K562 (cell line): Measurements from ENCODE around the gene LMBR1L. TPM values are rescaled to one million over a fixed set of nuclear protein-coding genes. Genes with fewer than 3 reads are reported as not detected.

Source experiments
- CBX2 ChIP-seq: fragments of 200-600 bp; sonication (generic); IDR thresholded peaks from one replicate; pipeline ENCODE4 v1.6.1; 2012; ENCODE audit warnings: mild to moderate bottlenecking, low read length, inconsistent platforms; ENCODE audit not compliant: insufficient read depth, poor library complexity, severe bottlenecking
- CEBPB ChIP-seq: fragments of 450-650 bp; IDR thresholded peaks from 2 replicates; pipeline ENCODE4 v1.6.1; 2016; ENCODE audit warnings: missing genetic modification characterization, missing compliant biosample characterization
- CHD1 ChIP-seq: fragments of 200-600 bp; sonication (generic); IDR thresholded peaks from one replicate; pipeline ENCODE4 v1.6.1; 2012; ENCODE audit warnings: mild to moderate bottlenecking, moderate library complexity, low read length, inconsistent platforms
- ESRRB ChIP-seq: fragments of 250-450 bp; sonication (Bioruptor Pico); IDR thresholded peaks from 2 replicates; pipeline ENCODE4 v1.5.0; 2020; ENCODE audit warnings: mild to moderate bottlenecking, moderate library complexity, borderline replicate concordance
- FOXJ3 ChIP-seq: sonication (generic); formaldehyde crosslinking; IDR thresholded peaks from 2 replicates; pipeline ENCODE4 v1.4.0; 2020; ENCODE audit warnings: mild to moderate bottlenecking, missing genetic modification reagents
- FOXK2 ChIP-seq, 2 experiments: fragments of 450-650 bp; IDR thresholded peaks in 1 of 2; conservative IDR thresholded peaks in 1 of 2; 2 replicates each; pipeline ENCODE4 v1.6.1; 2016; ENCODE audit warnings: low read depth in 2 of 2, mild to moderate bottlenecking in 1 of 2
- FOXP4 ChIP-seq: sonication (generic); formaldehyde crosslinking; IDR thresholded peaks from 2 replicates; pipeline ENCODE4 v1.8.0; 2022; ENCODE audit warnings: mild to moderate bottlenecking, missing genetic modification reagents, borderline replicate concordance
- KLF10 ChIP-seq: fragments of 250-450 bp; sonication (Bioruptor Pico); IDR thresholded peaks from 2 replicates; pipeline ENCODE4 v1.6.1; 2021; ENCODE audit warnings: matching md5 sums
- MCM3 ChIP-seq: fragments of 450-650 bp; IDR thresholded peaks from 2 replicates; pipeline ENCODE4 v1.6.1; 2016
- MLX ChIP-seq, 2 experiments: fragments of 450-650 bp in 1 of 2; sonication (generic) in 1 of 2; formaldehyde crosslinking; conservative IDR thresholded peaks; 2 replicates each; pipeline versions ENCODE4 v1.4.0 to v1.8.1; 2020 to 2022; ENCODE audit warnings: mild to moderate bottlenecking in 1 of 2, missing genetic modification reagents in 1 of 2
- NFATC3 ChIP-seq: fragments of 450-650 bp; IDR thresholded peaks from 2 replicates; pipeline ENCODE4 v1.6.1; 2017; ENCODE audit warnings: mild to moderate bottlenecking
- NR3C1 ChIP-seq: sonication (generic); formaldehyde crosslinking; IDR thresholded peaks from 2 replicates; pipeline ENCODE4 v1.8.1; 2022; ENCODE audit warnings: missing genetic modification reagents
- PHB2 ChIP-seq: fragments of 450-650 bp; IDR thresholded peaks from 2 replicates; pipeline ENCODE4 v1.6.1; 2017; ENCODE audit warnings: low read depth
- POLR2AphosphoS2 ChIP-seq: IDR thresholded peaks from 2 replicates; pipeline ENCODE4 v1.6.1; 2012; ENCODE audit warnings: low read length, improper control_type of control experiment
- PTBP1 ChIP-seq: fragments of 200-400 bp; formaldehyde crosslinking; IDR thresholded peaks from 2 replicates; pipeline ENCODE4 v1.6.1; 2017; ENCODE audit warnings: low read depth, low read length
- SPI1 ChIP-seq: IDR thresholded peaks from 2 replicates; pipeline ENCODE4 v1.6.1; 2011; ENCODE audit warnings: low read depth, low read length, control low read depth, borderline replicate concordance
- STAG1 ChIP-seq: sonication (generic); formaldehyde crosslinking; IDR thresholded peaks from 2 replicates; pipeline ENCODE4 v1.5.0; 2020; ENCODE audit warnings: missing genetic modification reagents, borderline replicate concordance
- TAF9B ChIP-seq: fragments of 450-650 bp; IDR thresholded peaks from 2 replicates; pipeline ENCODE4 v1.6.1; 2018; ENCODE audit warnings: mild to moderate bottlenecking; ENCODE audit not compliant: partially characterized antibody
- ZEB2 ChIP-seq: fragments of 450-650 bp; IDR thresholded peaks from 2 replicates; pipeline ENCODE4 v1.6.1; 2016
- ZNF253 ChIP-seq: fragments of 250-450 bp; sonication (Bioruptor Pico); conservative IDR thresholded peaks from 2 replicates; pipeline ENCODE4 v1.6.1; 2021; ENCODE audit warnings: mild to moderate bottlenecking
- ZNF609 ChIP-seq: sonication (generic); formaldehyde crosslinking; IDR thresholded peaks from 2 replicates; pipeline ENCODE4 v1.8.1; 2023; ENCODE audit warnings: missing genetic modification reagents, mild to moderate bottlenecking, borderline replicate concordance
- ZNF77 ChIP-seq: fragments of 250-450 bp; sonication (Bioruptor Pico); IDR thresholded peaks from 2 replicates; pipeline ENCODE4 v1.5.0; 2020
- polyA plus RNA-seq, 8 experiments: library from polyadenylated mRNA; depleted of rRNA in 4 of 8; stranded (reverse) in 5 of 8; unstranded in 3 of 8; fragments of >200 nt; fragmentation: Nextera tagmentation in 2 of 8; fragmentation: Illumina TruSeq in 1 of 8; extraction: Ambion mirVana in 2 of 8; extraction: Trizol in 1 of 8; gene quantifications; 2 replicates each; pipeline versions ENCODE4 v1.2.1 to v1.2.3, GENCODE V29; 2011 to 2014; ENCODE audit warnings: inconsistent platforms in 1 of 8, missing spikeins in 1 of 8
- total RNA-seq, 7 experiments: library from RNA; depleted of rRNA in 6 of 7; stranded (reverse); fragments of >200 nt in 6 of 7; fragmentation: Illumina TruSeq in 2 of 7; extraction: Trizol in 2 of 7; gene quantifications; 2 replicates each; pipeline versions ENCODE4 v1.2.1 to v1.2.3, GENCODE V29; 2011 to 2021; ENCODE audit warnings: low replicate concordance in 1 of 7

The LMBR1L gene
- total and polyA plus RNA-seq, 9 of the 15 experiments (the other 6 are each of a cell fraction or from before 2014, with no cell fraction given), result 2.5 to 57.0 (median 31.1) TPM

GRCh38 chr12:49089821-49090773, 20.6 kb downstream of the LMBR1L start (continued):
- TF ChIP-seq PTBP1, result no peak
- no peak for TF ChIP-seq ZNF77
- TF ChIP-seq ZNF609, result no peak
- TF ChIP-seq POLR2AphosphoS2, result no peak
- TF ChIP-seq MLX (CRISPR knock-in tag; conservative IDR thresholded peaks at IDR 0.05), result no peak
- TF ChIP-seq STAG1 (CRISPR knock-in tag), result no peak
- TF ChIP-seq ESRRB (CRISPR knock-in tag), result no peak
- no peak for TF ChIP-seq NFATC3
- TF ChIP-seq FOXJ3 (CRISPR knock-in tag), result no peak
- TF ChIP-seq FOXP4, result no peak
- TF ChIP-seq CHD1, result no peak
- no peak for TF ChIP-seq KLF10
- no peak for TF ChIP-seq CBX2
- TF ChIP-seq ZEB2, result peak; percentile 54; the same call in 1 of the 2 replicates
- TF ChIP-seq MCM3, result no peak
- no peak for TF ChIP-seq ZNF253
- TF ChIP-seq SPI1, result no peak
- no peak for TF ChIP-seq TAF9B
- peak; percentile 14; the same call in 1 of the 2 replicates for TF ChIP-seq NR3C1
- 0 out of 4 replicates have a peak, but pooled peaks of 1 of the 2 experiments have one; percentile 36 for TF ChIP-seq FOXK2 (conservative IDR thresholded peaks at IDR 0.05 in 1 of 2, IDR thresholded peaks at IDR 0.05 in 1 of 2; ENCODE audit: low read depth in 2 of 2)
- TF ChIP-seq CEBPB (tag), result no peak
- TF ChIP-seq PHB2, result no peak
